ENCODE results near the gene WFDC10A.

WFDC10A gene

GRCh38 chr20:45595235-45595634 lies 34.3 kb upstream of the WFDC10A start:
- Histone ChIP-seq H4K20me1 (ENCODE audit: insufficient read depth) (no peaks in the 10 kb centered on the region), H3K27ac (no peak overlapping the region), H3K36me3 (ENCODE audit: insufficient read depth) (no peaks in the 10 kb centered on the region), H3K4me3 (IDR thresholded peaks at IDR 0.05; ENCODE audit: insufficient read depth, low read depth, low read length) (no peak overlapping the region), H3K9ac (no peak overlapping the region), H3K4me2 (no peak overlapping the region), H2AFZ (ENCODE audit: low read depth) (no peak overlapping the region), H3K27me3 (ENCODE audit: insufficient read depth, low read depth) (no peaks in the 10 kb centered on the region), H3K4me1 (ENCODE audit: low read depth, poor library complexity, severe bottlenecking) (no peaks in the 10 kb centered on the region), H3K79me2 (ENCODE audit: insufficient read depth, low read depth) (no peaks in the 10 kb centered on the region)
- TF ChIP-seq CTCF (conservative IDR thresholded peaks at IDR 0.05; ENCODE audit: low read depth, low read length) = no peak

- no peak for TF ChIP-seq CTCF (conservative IDR thresholded peaks at IDR 0.05; ENCODE audit: low read depth, low read length)
- H3K79me2 ChIP-seq (ENCODE audit: insufficient read depth, low read depth) = no peaks in the 10 kb centered on the region
These were observed 21.7 kb upstream of the WFDC10A start for GRCh38 chr20:45607810-45608209.

GRCh38 chr20:45611054-45611453 lies 18.5 kb upstream of the WFDC10A start:
- no peak overlapping the region for H2AFZ ChIP-seq (ENCODE audit: low read depth)
- no peak for TF ChIP-seq CTCF (conservative IDR thresholded peaks at IDR 0.05; ENCODE audit: low read depth, low read length)
- no peaks in the 10 kb centered on the region for H3K36me3 ChIP-seq (ENCODE audit: insufficient read depth)
- no peaks in the 10 kb centered on the region for H4K20me1 ChIP-seq (ENCODE audit: insufficient read depth)
- no peak overlapping the region for H3K9ac ChIP-seq
- no peaks in the 10 kb centered on the region for H3K4me1 ChIP-seq (ENCODE audit: low read depth, poor library complexity, severe bottlenecking)
- no peak overlapping the region for H3K4me2 ChIP-seq
- H3K79me2 ChIP-seq (ENCODE audit: insufficient read depth, low read depth) = no peaks in the 10 kb centered on the region
- H3K27me3 ChIP-seq (ENCODE audit: insufficient read depth, low read depth) = no peaks in the 10 kb centered on the region
- no peak overlapping the region for H3K4me3 ChIP-seq (IDR thresholded peaks at IDR 0.05; ENCODE audit: insufficient read depth, low read depth, low read length)
- no peak overlapping the region for H3K27ac ChIP-seq

More at GRCh38 chr20:45607810-45608209, 21.7 kb upstream of the WFDC10A start:
- Histone ChIP-seq H3K36me3 (ENCODE audit: insufficient read depth) (no peaks in the 10 kb centered on the region), H3K27me3 (ENCODE audit: insufficient read depth, low read depth) (no peaks in the 10 kb centered on the region), H3K9ac (no peak overlapping the region), H3K27ac (no peak overlapping the region), H4K20me1 (ENCODE audit: insufficient read depth) (no peaks in the 10 kb centered on the region), H3K4me2 (no peak overlapping the region), H3K4me1 (ENCODE audit: low read depth, poor library complexity, severe bottlenecking) (no peaks in the 10 kb centered on the region), H2AFZ (ENCODE audit: low read depth) (no peak overlapping the region), H3K4me3 (IDR thresholded peaks at IDR 0.05; ENCODE audit: insufficient read depth, low read depth, low read length) (no peak overlapping the region)

- H3K4me1 ChIP-seq (ENCODE audit: low read depth, poor library complexity, severe bottlenecking) = no peaks in the 10 kb centered on the region
- no peak overlapping the region for H3K9ac ChIP-seq
- no peak overlapping the region for H2AFZ ChIP-seq (ENCODE audit: low read depth)
- H3K79me2 ChIP-seq (ENCODE audit: insufficient read depth, low read depth) = no peaks in the 10 kb centered on the region
- H3K4me3 ChIP-seq (IDR thresholded peaks at IDR 0.05; ENCODE audit: insufficient read depth, low read depth, low read length) = no peak overlapping the region
- H3K27me3 ChIP-seq (ENCODE audit: insufficient read depth, low read depth) = no peaks in the 10 kb centered on the region
- H4K20me1 ChIP-seq (ENCODE audit: insufficient read depth) = no peaks in the 10 kb centered on the region
- H3K36me3 ChIP-seq (ENCODE audit: insufficient read depth) = no peaks in the 10 kb centered on the region
- H3K27ac ChIP-seq = no peak overlapping the region
- TF ChIP-seq CTCF (conservative IDR thresholded peaks at IDR 0.05; ENCODE audit: low read depth, low read length) = no peak
- no peak overlapping the region for H3K4me2 ChIP-seq
These were observed 17.2 kb upstream of the WFDC10A start for GRCh38 chr20:45612314-45612713.
